Stimulated activated CD4-positive, alpha-beta T cell treated with anti-CD3 and anti-CD28 coated beads, Interleukin-15, amount 100 ng/mL, for 1 hour (primary cell): ENCODE data around the gene CXCR6.

Source experiments
- DNase-seq, 2 donors: peaks; one replicate each; pipeline ENCODE4 v3.0.0-alpha.2; 2020; ENCODE audit warnings: low read depth in 1 of 2, low spot score in 1 of 2

CXCR6 gene

DNA sequence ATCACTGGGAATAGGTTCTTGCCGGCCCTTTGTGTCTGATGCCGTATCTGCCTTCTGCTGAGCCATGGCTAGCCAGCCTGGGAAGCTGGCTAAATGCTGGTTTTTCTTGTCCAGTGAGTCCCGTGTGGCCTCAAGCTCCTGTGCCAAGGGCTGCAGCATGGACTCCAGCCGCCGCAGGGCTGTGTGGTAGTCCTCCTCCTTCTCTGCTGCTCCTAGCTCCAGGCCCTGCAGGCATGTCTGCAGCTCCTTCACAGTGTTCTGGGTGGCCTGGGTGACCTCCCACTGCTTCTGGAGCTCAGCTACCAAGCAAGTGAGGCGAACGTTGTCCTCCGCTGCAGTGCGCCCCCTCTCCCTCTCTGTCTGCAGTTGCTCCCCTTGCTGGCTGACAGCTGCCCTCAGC is 24.9 kb downstream of the CXCR6 start:
- DNase-seq = no peak

- DNase-seq = no peak
These were observed 25.4 kb downstream of the CXCR6 start for GRCh38 chr3:45968706-45969105.

- DNase-seq = no peak
These were observed 25.9 kb downstream of the CXCR6 start for GRCh38 chr3:45969116-45969515.

DNA sequence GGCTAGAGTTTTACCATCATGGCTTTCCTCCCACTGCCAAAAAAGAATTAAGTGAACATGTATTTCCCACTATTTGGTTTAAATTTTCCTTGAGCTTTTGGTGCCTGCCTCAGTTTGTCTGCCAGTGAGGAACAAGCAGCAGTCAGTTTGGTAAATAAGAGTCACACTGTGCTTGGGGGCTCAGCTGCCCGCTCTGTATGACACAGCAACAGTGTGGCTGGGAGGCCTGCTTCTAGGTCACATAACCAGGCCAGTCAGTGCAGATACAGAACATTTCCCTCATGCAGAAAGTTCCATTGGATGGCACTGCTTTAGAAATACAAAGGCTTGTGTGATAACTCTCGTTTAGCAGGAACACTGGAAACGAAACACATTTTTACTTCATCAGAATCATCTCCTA is 26.7 kb downstream of the CXCR6 start:
- no peak for DNase-seq

GRCh38 chr3:45972534-45973402 is 29.5 kb downstream of the CXCR6 start:
- no peak for DNase-seq

- DNase-seq = no peak
These were observed 31.4 kb downstream of the CXCR6 start for GRCh38 chr3:45974686-45975085.

GRCh38 chr3:45975686-45976085 is 32.4 kb downstream of the CXCR6 start:
- no peak for DNase-seq

DNA sequence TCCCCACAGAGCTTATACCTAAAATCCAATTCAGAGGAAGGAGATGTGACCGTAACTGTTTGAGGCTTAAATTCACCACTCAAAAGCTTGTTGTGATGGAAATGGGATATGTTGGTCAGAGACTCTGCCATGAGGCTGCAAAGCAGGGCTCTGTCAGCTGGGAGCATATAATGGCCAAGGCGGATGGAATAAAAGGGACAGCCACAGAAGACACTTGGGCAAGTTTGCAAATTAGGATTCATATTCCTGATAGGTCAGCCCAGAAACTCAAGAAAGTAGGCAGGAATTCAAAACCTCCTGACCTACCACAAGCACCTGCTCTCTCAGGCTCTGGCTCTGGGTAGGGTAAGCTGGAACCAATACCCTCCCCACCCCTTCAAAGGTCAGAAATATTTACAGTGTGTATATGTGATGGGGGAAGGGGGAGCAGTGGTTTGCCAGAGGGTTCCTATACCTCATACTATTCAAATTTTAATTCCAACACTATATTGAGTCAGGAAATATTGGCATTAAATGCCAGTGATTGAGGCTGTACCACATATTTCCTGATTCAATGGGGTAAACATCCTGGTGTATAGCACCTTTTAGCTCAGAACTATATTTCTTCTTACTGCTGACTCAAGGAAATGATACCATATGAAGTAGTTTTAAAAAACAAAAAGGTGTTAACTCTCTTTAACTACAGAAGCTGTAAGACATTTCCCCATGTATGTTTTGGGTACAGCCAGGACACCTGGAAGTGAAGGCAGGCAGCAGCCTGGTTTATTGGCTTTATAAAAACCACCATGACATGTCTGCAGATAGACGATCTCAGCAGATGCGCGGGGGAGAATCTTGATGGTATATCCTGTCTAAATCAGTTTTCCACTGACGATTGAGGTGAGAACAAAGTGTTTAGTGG is 33.2 kb downstream of the CXCR6 start:
- DNase-seq = no peak

DNA sequence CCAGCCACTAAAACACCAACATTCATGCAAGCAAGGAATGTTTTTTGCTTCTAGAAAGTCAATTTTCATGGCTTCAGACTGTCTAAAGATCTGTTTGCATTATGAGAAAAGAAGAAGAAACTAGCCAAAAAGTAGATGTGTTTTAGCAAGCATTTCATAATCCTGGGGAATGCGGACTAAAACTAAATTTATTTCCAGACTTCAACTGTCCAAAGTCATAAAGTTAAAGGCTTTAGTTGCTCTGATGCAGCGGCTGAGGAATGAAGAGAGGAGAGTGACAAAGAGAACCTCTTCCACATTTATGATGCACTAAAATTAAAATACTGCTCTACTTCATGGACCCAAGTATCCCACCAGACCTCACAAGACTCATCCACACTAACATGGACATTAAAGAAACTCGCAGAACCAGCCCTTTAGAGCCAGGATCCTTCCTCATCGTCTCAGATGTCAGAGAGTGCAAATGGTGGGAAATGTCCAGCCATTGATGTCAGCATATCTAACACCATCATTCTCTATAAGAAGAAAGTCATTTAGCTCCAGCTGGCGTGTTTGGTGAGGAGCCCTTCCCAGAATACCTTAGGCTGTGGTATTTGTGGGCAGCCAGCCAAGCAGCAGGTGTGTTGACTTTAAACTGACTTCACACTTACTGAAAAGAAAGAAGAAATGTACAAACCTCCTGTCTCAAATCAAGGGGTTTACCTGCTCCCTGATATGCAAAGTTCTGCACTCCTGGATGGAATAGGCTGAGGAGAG is 34.9 kb downstream of the CXCR6 start:
- no peak for DNase-seq

DNA sequence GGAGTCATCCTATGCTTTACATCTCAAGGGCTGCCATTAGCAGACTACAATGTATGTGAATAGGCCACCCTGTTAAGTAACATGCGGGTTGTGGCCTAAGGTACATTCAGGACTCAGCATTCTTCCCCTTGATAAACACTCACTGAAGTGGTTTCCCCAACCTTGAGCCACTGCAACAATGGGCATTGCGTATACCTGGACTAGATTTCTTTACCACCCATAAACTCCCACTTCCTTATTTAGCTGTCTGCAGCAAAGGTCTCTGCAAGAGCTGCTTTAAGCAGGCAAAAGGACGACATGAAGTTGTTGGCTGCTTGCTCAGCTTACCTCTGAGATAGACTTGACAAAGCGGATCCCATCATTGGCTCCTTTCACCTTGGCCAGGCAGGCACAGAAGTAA is 36.1 kb downstream of the CXCR6 start:
- DNase-seq = no peak

DNA sequence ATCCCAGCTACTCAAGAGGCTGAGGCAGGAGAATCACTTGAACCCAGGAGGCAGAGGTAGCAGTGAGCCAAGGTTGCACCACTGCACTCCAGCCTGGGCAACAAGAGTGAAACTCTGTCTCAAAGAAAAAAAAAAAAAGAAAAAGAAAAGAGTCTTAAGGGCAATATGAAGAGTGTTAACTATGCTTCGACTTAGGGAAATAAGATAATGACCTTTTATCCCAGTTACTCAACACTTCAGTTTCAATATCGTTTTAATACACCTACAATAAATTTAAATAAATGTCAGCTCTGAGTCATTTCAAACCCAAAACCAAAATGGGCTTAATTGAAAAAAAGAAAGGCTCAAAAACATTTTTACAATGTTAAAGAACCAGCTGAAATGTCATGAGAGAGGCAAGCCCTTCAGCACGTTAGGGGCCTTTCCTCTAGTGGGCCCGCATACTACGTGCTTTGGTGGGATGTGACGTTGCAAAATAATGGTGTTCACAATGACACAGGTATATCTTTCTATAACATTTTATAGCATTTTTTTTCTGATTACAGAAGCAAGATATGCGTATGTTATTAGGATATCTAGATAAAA is 37.1 kb downstream of the CXCR6 start:
- no peak for DNase-seq

DNA sequence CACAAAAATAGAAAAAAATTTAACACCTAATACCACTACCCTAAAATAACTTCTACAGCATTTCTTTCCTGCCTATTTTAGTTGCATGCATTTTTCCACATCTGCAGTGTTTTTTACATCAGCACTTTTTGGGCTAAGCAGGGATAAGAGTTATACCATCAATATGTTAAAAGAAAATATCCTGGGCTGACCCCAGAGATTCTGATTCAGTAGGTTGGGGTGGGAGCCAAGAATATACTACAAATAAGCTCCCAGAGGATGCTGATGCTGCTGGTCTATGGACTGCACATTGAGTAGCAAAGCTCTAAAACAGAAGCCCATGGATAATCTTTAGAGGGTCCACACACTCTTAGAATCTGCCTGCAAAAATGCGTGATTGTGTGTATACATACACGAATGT is 37.6 kb downstream of the CXCR6 start:
- DNase-seq = no peak

DNA sequence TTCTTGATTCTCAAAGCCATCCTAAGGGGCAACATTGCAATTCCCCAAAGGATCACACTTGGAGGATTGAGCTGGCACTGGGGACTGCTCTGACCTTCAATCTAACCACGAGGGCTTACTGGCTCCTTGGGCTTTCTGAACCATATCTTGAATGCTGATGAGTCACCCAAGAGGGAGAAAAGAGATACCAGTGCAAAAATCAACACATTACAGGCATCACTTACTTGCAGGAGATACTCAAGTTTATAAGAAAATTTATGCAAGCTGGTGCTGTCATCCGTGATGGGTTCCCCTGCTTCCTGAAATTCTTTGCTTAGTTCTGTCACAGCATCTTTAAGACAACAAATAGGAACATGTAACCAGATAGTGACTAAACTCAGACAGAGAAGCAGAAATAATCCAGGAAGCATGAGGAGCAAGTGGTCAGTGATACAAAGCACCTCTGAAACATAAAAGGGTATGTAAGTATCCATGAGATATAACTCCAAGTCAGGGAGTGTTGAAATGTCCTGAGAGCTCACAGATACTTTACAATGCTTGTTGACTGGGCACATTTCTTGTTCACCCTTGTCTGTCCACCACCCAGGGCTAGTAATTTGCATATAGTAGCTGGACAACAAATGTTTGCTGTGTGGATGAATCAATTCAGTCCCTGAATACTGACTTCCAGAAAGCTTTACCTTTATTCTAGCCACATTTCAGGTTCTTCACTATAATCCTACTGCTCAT is 38.2 kb downstream of the CXCR6 start:
- DNase-seq = no peak

DNA sequence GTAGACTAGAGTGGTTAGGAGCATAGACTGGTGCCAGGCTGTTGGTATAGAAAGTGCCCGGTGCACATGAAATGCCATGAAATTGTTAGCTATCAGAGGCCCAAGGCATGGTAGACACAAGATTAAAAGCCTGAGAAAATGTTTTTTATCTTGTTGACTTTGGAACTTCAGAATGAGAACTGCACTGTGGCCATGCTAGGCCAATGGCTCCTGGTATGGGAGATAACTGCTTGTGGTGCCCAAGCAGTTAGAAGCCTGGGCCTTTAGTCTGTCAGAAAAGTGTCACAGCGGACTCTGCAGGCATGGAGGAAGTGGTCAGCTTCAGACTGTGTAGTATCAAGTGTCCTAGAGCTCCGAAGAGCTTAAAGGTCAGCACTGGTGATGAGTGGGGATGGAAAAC is 40.5 kb downstream of the CXCR6 start:
- no peak for DNase-seq

DNA sequence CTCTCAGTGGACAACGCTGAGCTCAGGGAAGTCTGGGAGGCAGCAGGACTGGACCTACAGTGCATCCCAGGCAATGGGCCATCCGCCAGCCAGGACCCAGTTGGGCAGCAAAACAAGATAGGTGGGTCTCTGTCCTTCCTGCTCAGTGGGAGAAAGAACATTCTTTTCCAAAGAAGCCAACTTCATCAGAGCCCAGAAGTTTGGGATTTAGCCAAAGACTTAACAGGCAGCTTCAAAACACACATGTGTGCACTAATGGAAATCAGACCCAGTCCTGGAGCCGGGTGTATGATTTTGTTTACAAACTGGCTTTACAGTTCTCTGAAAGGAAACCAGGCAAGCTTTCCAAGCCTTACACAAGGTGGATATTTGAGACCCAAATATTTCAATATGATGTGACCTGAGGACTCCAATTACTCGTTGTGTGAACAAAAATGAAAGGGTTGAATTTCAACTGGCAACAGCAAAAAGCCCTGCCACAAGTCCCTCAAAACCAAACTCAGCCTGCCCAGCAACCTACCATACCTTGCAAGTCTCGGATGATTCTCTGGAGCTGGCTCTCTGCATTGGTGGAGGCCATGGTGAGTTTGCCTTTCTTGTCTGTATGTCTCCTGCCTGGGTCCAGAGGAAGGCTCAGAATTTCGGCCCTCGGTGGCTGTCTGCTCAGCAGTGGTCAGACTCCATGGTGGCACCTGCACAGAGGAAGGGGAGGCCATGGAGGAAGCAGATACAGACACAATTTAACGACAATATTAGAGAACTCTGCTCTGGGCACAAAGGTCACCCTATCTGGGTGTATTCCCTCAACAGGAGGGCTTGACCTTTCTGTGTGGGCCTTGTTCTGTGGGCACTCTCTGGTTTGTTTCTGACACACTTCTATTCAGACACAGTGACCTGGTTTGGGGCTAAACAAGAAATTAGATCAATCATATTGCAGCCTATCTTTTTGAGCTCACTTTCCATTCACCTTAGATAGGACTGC is 41.4 kb downstream of the CXCR6 start:
- no peak for DNase-seq

DNA sequence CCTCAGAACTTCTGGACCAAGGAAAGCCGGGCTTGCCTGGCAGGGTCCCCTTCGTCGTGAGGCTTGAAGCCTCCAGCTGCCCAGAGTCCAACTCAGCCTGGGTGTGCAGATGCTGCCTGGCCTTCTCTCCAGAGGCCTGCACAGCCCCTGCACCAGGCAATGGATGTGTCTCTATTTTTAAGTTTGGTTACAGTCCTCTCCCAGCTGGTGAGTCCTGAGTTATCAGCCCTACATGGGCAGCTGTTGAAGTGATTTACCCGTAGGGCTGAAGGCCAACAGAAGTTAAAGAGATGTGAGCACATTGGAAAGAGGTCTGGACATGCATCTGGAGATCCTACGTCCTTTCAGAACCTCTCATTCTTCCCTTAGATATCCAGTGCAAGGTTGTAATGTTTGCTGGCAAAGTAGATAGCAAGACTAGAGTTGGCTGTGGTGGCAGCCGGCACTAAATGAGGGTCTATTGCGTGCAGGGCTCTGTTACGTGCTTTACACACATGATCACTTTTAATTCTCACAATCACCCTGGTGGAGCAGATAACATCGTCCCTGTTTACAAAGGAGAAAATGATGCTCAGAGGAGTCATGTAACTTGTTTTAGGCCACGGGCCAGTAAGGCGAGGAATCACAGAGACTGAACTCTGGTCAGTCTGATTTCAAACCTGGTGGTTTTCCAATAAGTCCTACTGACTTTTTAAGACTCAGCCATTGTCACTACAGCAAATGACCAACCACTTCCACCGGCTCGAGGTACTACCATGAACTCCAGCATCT is 42.5 kb downstream of the CXCR6 start:
- no peak for DNase-seq

DNA sequence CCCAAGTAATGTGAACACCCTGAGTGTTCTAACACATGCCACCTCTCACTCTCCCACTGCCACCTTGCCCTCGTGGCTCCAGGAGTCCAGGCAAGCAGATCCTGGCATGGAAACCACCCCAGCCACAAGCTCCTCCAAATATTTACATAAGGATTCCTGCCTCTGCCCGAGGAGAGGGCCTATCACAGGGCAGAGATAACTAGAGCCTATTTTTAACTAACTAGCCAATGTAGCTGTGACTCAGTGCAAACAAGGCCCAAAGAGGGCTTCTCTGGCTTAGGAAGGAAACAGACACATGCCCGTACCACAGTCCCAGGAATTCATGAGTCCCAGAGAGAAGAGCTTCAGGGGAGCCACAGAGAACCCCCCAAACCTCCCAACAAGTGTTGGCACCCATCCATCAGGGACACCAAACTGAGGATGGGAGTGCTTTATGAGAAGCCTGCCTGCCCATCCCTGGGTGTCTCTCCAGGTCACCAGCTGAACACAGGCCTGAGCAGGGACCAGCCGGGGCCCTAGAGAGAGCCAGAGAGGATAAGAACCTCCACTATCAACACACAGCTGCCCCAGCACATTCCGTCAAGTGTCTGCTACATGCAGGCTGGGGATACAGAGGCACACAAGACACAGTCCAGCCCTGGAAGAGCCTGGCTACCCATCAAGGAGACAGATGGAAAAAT is 43.2 kb downstream of the CXCR6 start:
- DNase-seq = no peak
